GM18526 (cell line): ENCODE data around the gene CEBPE.

Source experiments
- POLR2A ChIP-seq: IDR thresholded peaks from 3 replicates; pipeline ENCODE4 v1.6.1; 2011; ENCODE audit not compliant: insufficient read length; ENCODE audit errors: extremely low read depth

Gene CEBPE

DNA sequence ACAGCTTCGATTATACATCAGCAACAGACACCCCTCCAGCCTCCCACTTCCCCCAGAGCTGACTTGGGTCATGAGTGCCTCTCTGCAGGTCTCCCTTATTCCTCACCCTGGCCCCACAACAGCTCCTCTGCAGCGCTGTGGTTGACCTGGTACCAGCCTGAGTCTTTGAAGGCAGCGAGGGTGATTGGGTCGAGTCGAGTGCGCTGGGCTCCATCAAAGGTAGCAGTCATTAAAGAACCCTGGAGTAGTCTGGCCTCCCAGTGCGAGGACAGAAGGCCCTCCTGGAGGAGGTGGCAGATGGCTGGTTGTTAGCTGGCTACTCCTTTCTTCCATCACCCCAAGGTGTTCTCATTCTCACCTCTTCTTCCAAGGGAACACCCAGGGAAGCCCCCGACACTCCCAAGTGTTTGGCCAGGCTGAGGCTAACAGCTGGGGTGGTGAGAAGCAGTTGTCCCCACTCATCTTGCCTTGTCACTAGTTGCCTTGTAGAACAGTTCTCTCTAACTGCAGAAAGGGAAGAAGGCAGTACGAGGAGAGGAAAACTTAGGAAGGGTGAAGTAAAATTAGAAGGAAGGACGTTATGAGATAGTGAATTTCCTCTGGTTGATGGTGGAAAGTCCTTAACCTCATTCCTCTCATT lies 16.9 kb downstream of the CEBPE start:
- TF ChIP-seq POLR2A = no peak

DNA sequence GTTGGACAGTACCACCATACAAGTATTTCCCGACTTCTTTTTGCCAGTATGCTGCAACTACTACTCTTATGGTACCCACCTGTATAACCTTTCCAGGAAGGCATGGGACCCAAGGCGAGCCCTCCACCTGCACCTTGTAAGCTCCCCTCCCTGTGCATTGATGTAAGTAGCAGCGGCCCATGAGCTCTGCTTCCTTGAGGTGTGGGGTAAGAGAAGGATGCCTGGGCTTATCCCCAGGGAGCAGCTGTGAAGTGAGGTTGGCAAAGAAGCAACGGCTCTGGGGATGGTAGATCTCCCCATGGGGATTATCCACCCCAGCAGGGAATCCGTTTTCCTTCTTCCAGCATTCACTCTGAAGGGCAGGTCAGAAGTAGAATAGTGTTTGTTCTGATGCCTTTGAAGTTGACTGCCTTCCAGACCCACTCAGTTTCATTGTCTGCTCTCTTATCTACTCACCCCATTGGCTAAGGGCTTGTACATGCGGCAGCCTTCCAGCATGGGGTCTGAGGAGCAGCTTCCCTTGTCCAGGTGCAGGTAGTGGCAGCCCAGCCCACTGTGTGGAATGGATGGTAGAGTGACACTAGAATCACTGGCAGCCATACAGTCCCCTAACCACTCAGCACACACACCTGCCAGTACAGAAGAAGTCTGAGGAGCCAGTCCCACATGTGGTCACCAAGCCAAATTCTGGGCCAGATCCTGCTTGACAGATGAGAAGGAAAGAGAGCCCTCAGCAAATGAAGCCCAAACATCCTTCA lies 17.7 kb downstream of the CEBPE start:
- TF ChIP-seq POLR2A = no peak

DNA sequence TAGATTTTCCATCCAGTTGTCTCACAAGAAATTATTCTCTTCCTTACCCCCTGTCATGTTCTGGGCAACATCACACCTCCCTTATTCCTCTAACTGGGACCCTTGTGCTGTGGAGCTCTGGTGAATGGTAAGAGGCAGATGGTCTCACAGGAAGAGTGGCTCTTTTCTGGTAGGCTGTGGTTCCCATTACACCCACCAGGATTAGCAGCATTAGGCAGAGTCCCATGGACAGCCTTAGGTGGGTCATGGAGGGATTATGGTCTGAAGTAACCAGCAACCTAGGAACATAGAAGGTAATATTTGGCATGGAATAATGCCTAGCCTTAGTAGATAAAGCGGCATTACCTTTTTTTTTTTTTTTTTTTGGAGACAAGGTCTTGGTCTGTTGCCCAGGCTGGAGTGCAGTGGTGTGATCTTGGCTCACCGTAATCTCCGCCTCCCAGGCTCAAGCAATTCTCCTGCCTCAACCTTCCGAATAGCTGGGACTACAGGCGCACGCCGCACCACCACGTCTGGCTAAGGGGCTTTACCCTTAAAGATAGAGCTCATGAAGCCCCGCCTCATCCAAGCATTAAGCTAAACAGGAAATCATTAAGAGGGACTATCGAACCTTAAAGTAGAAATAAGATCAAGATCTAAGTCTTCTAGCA lies 19.7 kb downstream of the CEBPE start:
- TF ChIP-seq POLR2A = no peak

DNA sequence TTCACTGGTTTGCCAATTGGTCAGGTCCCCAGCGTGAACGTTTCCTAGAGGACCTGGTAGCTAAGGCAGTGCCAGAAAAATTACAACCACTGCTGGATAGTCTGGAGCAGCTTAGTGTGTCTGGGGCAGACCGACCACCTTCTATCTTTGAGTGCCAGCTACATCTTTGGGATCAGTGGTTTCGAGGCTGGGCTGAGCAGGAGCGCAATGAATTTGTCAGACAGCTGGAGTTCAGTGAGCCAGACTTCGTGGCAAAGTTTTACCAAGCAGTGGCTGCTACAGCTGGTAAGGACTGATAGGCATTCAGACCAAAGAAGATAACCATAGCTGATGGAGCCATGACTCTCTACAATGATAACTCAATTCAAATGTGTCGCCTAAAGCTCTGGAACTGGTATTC lies 21.3 kb downstream of the CEBPE start:
- no peak for TF ChIP-seq POLR2A

DNA sequence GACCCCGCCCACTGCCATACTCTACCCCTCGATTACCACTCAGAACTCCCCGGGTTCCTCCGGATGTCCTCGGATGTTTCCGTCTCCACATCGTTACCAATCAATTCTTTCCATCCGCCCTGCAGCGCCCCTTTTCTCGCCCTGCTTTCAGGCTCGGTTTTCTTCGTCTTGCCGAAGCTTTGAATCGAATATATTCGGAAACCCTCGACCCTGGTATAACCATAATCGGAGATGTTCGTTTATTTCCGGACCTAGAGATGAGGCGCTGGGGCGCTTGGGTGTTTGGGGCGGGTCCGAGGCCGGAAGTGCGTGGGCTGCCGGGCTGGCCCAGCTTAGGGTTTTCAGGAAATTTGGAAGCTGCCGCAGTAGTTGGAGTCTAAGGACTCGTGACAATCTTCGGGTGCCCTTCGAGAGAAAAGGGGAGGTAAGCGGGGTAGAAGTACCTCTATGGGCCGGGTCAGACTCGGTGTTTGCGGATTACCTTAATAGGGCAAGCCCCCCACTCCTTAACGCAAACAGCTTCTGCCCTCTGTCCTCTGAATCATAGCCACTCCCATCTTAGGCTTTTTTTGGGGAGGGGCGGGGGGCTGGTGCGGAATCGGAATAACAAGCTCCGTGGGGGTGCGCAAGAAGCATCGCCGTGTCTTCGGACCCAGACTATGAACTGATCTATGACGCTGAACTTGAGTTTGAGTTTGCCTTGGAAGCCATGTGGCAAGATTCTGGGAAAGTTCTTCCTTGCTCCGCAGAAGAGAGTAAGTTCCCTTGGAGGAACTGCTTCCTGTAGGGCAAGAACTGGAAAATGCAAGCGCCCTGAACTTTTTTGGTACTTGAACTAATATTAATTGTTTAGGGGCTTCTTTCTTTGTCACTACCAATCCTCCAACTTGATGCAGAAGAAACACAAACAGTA lies 23.6 kb downstream of the CEBPE start, which contains the start of gene C14orf119:
Gene C14orf119 (plus strand): TSS at position 310 of the 913 bp plus-strand sequence. CDS start 2,154 bp downstream, outside the sequence.
- peak; percentile 60 for TF ChIP-seq POLR2A

DNA sequence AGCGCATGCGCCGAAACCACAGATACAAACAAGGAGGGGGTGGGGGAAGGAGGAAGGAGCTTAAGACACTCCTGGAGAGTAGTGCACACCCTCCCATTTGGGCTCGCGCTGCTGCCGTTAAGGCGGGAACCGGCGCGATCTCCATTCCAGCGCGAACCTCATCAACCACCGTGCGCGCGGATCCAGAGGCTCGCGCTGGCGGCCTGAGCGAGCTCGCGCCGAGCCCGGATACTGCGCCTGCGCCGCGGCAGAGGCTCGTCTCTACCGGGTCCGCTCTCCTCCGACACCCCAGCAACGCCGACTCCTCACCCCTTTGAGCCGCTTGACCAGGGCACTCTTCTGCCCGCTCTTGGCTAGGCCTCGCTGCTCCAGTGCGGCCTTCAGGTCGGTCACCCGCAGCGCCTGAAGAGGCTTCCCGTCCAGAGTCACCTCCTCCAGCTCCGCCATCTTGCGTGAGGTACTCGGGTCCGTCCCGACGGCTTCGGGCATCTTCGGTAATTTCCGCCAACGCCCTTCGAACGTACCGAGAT lies 24.3 kb downstream of the CEBPE start, which contains the start of gene ACIN1:
Gene ACIN1 (minus strand): TSS at position 471 of the 530 bp plus-strand sequence. CDS start 24 bp downstream, at position 447.
- TF ChIP-seq POLR2A = peak; percentile 81

DNA sequence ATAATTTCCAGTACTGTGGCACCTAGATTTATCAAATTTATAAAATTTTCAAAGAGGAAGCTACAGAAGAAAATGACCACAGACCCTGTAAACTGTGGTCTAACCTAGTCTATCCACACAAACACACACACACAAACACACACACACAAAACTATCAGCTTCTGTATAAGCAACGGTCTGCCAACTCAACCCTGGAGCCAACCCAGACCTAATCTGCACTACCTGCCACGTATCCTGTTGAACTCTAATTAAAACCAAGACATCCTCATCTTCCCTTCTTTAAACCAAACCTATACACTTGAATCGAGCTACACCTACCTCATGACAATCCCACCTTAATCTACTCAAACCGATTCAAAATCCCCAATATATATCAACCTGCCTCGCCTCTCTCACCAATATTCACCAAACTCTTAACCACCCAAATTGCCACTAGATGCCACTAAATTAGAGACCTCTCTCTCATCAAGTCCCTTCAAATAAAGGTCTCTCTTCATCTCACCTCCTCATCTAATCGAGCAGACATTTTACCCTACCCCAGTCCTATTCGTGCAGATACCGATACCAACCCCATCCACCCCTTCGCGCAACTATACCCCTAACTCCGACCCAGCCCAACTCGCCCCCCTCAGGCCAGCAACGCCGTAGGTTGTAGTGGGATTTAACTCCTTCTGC lies 24.9 kb downstream of the CEBPE start:
- TF ChIP-seq POLR2A = no peak

DNA sequence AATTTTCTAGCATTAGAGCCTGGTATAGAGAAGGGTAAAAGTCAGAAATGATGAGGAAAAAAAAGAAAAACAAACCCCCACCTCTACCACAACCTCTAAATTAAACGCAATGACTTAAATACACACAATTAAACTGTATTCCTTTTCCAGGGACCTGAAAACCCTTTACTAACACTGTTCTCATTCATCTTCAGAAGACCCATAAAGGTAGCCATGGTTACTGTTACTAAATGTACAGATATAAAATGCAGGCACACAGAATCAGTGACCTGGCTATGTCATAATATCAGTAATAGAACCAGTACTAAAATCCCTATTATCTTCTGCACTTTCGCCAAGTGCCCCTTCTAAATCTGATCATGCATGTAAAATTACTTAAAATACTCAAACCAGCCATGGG lies 25.5 kb downstream of the CEBPE start:
- no peak for TF ChIP-seq POLR2A

DNA sequence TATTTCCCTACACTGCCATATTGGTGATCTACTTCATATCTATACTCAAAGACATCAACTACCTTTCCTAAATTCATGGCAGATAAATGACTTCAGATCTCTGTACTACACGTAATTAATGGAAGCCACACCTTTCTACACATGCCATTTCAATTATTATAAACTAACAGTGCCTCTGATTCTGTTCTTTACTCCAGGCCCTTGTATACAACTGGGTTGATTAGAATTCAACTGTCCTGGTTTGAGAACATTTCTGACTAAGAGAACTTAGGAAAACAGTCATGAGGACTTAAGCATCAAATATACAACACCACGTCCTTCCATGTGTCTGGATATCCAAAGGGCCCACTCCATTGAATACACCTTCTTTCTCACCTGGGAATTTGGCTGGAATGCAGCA lies 26.0 kb downstream of the CEBPE start:
- no peak for TF ChIP-seq POLR2A

DNA sequence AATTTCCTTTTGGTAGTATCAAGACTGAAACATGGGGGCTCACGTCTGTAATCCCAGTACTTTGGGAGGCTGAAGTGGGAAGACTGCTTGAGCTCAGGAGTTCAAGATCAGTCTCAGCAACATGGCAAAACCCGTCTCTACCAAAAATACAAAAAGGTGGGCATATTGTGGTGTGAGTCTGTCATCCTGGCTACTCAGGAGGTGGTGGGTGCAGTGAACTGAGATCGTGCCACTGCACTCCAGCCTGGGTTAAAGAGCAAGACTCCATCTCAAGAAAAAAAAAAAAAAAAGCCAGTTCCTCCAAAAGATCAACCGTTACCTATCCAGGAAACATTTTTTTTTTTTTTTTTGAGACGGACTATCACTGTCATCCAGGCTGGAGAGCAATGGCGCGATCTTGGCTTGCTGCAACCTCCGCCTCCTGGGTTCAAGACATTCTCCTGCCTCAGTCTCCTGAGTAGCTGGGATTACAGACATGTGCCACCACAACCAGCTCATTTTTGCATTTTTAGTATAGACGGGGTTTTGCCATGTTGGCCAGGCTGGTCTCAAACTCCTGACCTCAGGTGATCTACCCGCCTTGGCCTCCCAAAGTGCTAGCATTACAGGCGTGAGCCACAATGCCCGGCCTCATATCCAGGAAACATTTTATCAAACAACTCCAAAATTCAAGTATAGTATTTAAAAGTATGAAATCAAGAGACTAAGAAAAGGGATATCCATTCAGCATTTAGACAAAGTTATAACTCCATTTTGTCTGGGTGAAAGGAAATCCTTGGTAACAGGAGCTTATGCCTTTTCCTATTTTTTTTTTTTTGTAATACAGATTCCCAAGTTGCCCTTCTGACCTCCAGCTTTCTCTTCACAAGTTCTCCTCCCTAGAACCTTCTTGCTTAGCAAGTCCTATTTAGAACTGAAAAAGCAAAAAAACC lies 27.5 kb downstream of the CEBPE start:
- no peak for TF ChIP-seq POLR2A

DNA sequence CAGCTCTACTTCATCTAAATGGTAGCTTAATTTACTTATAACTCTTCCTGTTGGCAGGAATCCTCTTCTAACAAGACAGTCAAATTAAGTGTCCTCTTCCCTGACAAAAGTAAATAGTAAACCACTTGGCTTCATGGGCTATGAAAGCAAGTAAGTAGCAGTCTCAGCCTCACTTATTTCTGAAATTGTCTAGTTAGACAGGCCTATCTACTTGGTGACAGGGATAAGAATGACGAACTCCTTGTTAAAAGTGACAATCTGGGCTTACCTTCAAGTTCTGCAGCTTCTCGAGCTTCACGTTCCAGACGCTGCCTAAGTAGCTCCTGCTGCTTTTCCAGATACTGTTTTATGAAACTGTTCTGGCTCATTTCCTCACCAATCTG lies 28.8 kb downstream of the CEBPE start:
- TF ChIP-seq POLR2A = no peak

DNA sequence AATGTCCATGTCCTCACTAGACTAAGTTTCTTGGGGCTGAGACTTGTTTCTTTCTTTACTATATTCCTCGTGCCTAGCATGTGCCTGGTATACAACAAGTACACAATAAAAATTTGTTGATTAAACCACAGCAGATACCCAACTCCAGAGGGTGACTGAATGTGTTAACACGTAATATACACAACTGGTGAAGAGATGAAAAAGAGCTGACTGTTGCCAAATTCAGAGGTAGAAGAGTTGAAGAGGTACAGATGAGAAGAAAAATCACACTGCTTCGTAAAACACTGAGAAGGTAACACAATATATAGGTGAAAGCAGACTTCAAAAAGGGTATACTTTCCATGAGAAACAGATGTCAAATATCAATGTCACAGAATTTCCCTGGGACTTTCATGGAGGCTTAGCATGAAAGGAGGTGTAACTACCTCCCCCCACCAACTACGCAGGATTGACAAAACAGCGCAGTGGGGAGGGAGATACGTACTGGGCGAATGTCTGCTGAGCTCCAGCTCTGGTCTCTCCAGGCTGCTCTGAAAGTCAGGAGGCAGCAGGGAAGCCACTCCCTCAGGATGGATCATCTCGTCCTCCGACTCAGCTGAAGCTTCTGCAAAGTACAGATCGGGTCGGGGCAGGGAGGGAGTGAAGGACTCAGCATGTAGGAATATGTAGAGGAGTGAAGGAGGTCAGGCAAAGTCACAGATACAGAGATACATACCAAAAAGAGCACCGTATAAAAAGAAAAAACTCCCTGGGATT lies 29.4 kb downstream of the CEBPE start:
- TF ChIP-seq POLR2A = no peak

DNA sequence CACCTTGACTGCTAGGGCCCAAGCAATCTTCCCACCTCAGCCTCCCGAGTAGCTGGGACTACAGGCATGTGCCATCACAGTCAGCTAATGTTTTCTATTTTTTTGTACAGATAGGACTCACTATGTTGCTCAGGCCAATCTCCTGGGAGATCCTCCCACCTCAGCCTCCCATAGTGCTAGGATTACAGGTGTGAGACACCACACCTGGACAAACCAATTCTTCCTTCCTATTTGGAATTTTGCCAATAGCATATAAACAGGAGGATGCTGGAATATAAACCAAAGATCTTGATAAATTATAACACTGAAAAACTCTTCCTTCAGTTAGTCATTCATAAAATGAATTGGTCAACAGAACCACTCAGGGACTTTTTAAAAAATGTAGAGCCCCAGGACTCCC lies 32.5 kb downstream of the CEBPE start:
- no peak for TF ChIP-seq POLR2A

DNA sequence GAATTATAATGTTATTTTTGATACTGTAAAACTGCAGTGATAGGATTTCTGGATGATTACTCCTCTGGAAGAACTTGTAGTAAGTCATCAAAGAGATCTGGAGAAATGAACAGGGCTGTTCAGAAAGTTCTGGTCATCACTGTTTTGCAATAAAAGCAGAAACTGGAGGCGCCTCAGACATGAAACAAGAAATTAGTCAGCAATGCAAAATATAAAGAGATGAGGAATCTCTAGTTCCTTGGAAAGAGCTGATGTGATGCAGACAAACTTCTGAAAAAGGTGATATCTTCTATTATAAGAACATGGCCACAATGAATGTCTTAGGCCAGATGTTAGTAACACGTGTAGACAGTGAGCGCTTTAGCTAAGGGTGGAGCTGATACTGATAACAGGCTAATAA lies 33.6 kb downstream of the CEBPE start:
- no peak for TF ChIP-seq POLR2A
